Heart left ventricle (tissue), 13 donors: Measurements from ENCODE around the gene NCOA5.

Experiments
- POLR2A ChIP-seq, 2 donors: fragments of 450-650 bp; IDR thresholded peaks; one replicate each; pipeline ENCODE4 v1.6.1; 2017; ENCODE audit warnings: antibody characterized with exemption in 2 of 2, mild to moderate bottlenecking in 2 of 2, moderate library complexity in 2 of 2
- TF ChIP-seq, protein P1 (sequence below), 12 donors: fragments of 200-600 bp; sonication (generic) in 4 of 12; IDR thresholded peaks; one replicate each; pipeline versions ENCODE4 v1.5.0 to v1.8.0; 2018 to 2022; ENCODE audit warnings: antibody characterized with exemption in 12 of 12, mild to moderate bottlenecking in 5 of 12
- donor health status: ischemic (EF 13 %, LVEDD 7.1; RV severe dilation, severe dysfunction).
- donor health status: DM: no; HTN: yes; CAD: no.
- donor health status: DM: no; HTN: no; CAD: no.
- donor health status: ischemic (EF 25% LVEDD 6.9; RV normal size, moderate dysfunction).
- donor health status: ischemic (EF 25% LVEDD 5.7; RV mildly dilated, moderate dysfunction).
- donor health status: ischemic (EF 35%, LVEDD 5.7; RV mildly dilated, moderate dysfunction).
- donor health status: nonischemic (EF 11% LVEDD 7.7; RV severe dilation, severe dysfunction).
- donor health status: DM: yes; HTN: yes; CAD: no.
- donor health status: PGD.
- donor health status: ischemic (EF 29% LVEDD 5.4; RV normal size, mild dysfunction).
- donor health status: nonischemic (EF 23%, LVEDD 6.1; RV moderate dilation, normal function).

DNA sequence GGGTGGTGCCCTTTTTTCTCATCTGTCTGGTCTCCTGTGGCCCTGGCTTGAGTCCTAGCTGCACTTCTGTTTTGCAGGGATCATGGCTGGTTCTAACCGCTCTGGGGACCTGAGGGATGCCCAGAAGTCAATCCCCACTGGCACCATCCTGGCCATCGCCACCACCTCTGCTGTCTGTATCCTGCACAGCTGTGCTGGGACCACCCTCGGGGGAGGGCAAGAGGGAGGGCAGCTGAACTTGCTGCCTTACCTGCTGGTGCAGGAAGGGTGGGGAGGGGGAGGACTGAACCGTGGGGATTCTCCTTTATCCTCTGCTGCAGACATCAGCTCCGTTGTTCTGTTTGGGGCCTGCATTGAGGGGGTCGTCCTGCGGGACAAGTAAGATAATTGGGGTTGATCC is 46.2 kb downstream of the NCOA5 start:
- TF ChIP-seq, protein P1, sequence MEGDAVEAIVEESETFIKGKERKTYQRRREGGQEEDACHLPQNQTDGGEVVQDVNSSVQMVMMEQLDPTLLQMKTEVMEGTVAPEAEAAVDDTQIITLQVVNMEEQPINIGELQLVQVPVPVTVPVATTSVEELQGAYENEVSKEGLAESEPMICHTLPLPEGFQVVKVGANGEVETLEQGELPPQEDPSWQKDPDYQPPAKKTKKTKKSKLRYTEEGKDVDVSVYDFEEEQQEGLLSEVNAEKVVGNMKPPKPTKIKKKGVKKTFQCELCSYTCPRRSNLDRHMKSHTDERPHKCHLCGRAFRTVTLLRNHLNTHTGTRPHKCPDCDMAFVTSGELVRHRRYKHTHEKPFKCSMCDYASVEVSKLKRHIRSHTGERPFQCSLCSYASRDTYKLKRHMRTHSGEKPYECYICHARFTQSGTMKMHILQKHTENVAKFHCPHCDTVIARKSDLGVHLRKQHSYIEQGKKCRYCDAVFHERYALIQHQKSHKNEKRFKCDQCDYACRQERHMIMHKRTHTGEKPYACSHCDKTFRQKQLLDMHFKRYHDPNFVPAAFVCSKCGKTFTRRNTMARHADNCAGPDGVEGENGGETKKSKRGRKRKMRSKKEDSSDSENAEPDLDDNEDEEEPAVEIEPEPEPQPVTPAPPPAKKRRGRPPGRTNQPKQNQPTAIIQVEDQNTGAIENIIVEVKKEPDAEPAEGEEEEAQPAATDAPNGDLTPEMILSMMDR (IDR thresholded peaks at IDR 0.05): no peak
- no peak for TF ChIP-seq POLR2A (IDR thresholded peaks at IDR 0.05)
